OCI-LY3 (cell line): ENCODE results near the gene BLTP3B.

Experiments
- EZH2phosphoT487 ChIP-seq: fragments of 200-600 bp; shearing (Covaris generic); IDR thresholded peaks from 2 replicates; pipeline ENCODE4 v1.6.1; 2018; ENCODE audit warnings: antibody characterized with exemption, mixed run types, low read depth
- TF ChIP-seq, protein P1 (sequence below): fragments of 200-600, 300-600 bp; sonication (generic); IDR thresholded peaks from 2 replicates; pipeline ENCODE4 v1.5.1; 2014; ENCODE audit warnings: antibody characterized with exemption, low read length, low read depth

DNA sequence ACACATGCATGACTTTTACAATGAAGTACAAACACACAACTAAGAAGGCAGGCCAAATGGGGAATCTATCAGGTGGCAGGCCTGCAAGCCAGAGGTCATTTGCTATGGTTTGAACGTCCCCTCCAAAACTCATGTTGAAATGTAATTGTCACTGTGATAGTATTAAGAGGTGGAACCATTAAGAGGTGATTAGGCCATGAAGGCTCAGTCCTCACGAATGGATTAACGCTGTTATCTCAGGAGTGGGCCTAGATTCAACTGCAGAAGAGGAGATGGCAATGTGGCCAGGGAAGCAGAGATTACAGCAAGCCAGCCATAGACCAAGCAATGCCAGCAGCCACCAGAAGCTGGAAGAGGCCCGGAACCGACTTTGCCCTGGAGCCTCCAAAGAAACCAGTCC is 44.4 kb upstream of the BLTP3B start:
- TF ChIP-seq, protein P1, sequence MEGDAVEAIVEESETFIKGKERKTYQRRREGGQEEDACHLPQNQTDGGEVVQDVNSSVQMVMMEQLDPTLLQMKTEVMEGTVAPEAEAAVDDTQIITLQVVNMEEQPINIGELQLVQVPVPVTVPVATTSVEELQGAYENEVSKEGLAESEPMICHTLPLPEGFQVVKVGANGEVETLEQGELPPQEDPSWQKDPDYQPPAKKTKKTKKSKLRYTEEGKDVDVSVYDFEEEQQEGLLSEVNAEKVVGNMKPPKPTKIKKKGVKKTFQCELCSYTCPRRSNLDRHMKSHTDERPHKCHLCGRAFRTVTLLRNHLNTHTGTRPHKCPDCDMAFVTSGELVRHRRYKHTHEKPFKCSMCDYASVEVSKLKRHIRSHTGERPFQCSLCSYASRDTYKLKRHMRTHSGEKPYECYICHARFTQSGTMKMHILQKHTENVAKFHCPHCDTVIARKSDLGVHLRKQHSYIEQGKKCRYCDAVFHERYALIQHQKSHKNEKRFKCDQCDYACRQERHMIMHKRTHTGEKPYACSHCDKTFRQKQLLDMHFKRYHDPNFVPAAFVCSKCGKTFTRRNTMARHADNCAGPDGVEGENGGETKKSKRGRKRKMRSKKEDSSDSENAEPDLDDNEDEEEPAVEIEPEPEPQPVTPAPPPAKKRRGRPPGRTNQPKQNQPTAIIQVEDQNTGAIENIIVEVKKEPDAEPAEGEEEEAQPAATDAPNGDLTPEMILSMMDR = no peak
- no peak for TF ChIP-seq EZH2phosphoT487
